Neural cell (in vitro differentiated cells): ENCODE data around the gene TTLL1. TPM values are rescaled to one million over a fixed set of nuclear protein-coding genes. Genes with fewer than 3 reads are reported as not detected.

Experiments
- H2AFZ ChIP-seq: fragments of 200-600, 300-800 bp; sonication (generic), shearing (Covaris generic); 2 replicates; pipeline ENCODE4 v1.6.0; 2014; ENCODE audit warnings: low read depth, mild to moderate bottlenecking, antibody characterized with exemption, low read length, moderate library complexity
- H3F3A ChIP-seq: fragments of 200-600 bp; shearing (Covaris generic); 2 replicates; pipeline ENCODE4 v1.6.1; 2016; ENCODE audit warnings: mild to moderate bottlenecking, moderate library complexity, mixed read lengths, antibody characterized with exemption, low read length; ENCODE audit not compliant: insufficient read depth, poor library complexity, severe bottlenecking
- H3K27ac ChIP-seq: fragments of 200-600, 300-800 bp; sonication (generic), shearing (Covaris generic); 2 replicates; pipeline ENCODE4 v1.5.1; 2014; ENCODE audit warnings: mild to moderate bottlenecking, low read length, moderate library complexity
- H3K27me3 ChIP-seq: fragments of 300-800, 200-600 bp; sonication (generic), shearing (Covaris generic); 2 replicates; pipeline ENCODE4 v1.6.0; 2014; ENCODE audit warnings: mild to moderate bottlenecking, low read depth, low read length, moderate library complexity; ENCODE audit not compliant: insufficient read depth
- H3K36me3 ChIP-seq: fragments of 300-800, 200-600 bp; sonication (generic), shearing (Covaris generic); 2 replicates; pipeline ENCODE4 v1.5.1; 2014; ENCODE audit warnings: mild to moderate bottlenecking, antibody characterized with exemption, low read length, moderate library complexity; ENCODE audit not compliant: insufficient read depth
- H3K4me2 ChIP-seq: fragments of 300-800, 200-600 bp; sonication (generic), shearing (Covaris generic); 2 replicates; pipeline ENCODE4 v1.6.0; 2014; ENCODE audit warnings: mild to moderate bottlenecking, low read length
- H3K4me3 ChIP-seq: fragments of 300-800, 200-600 bp; sonication (generic), shearing (Covaris generic); 2 replicates; pipeline ENCODE4 v1.5.1; 2014; ENCODE audit warnings: mild to moderate bottlenecking, low read length, moderate library complexity
- H3K79me2 ChIP-seq: fragments of 200-600 bp; shearing (Covaris generic); replicated peaks from 2 replicates; pipeline ENCODE4 v1.6.0; 2014; ENCODE audit warnings: mild to moderate bottlenecking, low read length, moderate library complexity; ENCODE audit not compliant: insufficient read depth
- H3K9ac ChIP-seq: fragments of 300-800, 200-600 bp; sonication (generic), shearing (Covaris generic); 2 replicates; pipeline ENCODE4 v1.6.1; 2016; ENCODE audit warnings: mild to moderate bottlenecking, low read length, mixed read lengths
- H3K9me2 ChIP-seq: fragments of 200-600 bp; shearing (Covaris generic); 2 replicates; pipeline ENCODE4 v1.6.1; 2016; ENCODE audit warnings: mild to moderate bottlenecking, low read length, mixed read lengths; ENCODE audit not compliant: insufficient read depth
- H3K9me3 ChIP-seq: fragments of 200-600, 300-800 bp; sonication (generic), shearing (Covaris generic); 2 replicates; pipeline ENCODE4 v1.6.1; 2016; ENCODE audit warnings: mild to moderate bottlenecking, mixed run types, low read length, moderate library complexity, mixed read lengths
- H4K20me1 ChIP-seq: fragments of 200-600 bp; shearing (Covaris generic); 2 replicates; pipeline ENCODE4 v1.6.1; 2016; ENCODE audit warnings: mild to moderate bottlenecking, mixed run types; ENCODE audit not compliant: insufficient read depth
- EP300 ChIP-seq: fragments of 450-650 bp; conservative IDR thresholded peaks from 2 replicates; pipeline ENCODE4 v1.6.1; 2014; ENCODE audit warnings: antibody characterized with exemption, mild to moderate bottlenecking, moderate library complexity; ENCODE audit not compliant: poor library complexity, severe bottlenecking
- EZH2 ChIP-seq: fragments of 200-600, 300-800 bp; shearing (Covaris generic), sonication (generic); IDR thresholded peaks from 2 replicates; pipeline ENCODE4 v1.6.1; 2014; ENCODE audit warnings: antibody characterized with exemption, low read length, borderline replicate concordance, mild to moderate bottlenecking; ENCODE audit not compliant: insufficient read depth, poor library complexity, severe bottlenecking
- MXI1 ChIP-seq: fragments of 450-650 bp; conservative IDR thresholded peaks from 2 replicates; pipeline ENCODE4 v1.6.1; 2014; ENCODE audit warnings: antibody characterized with exemption, mild to moderate bottlenecking; ENCODE audit not compliant: poor library complexity, severe bottlenecking
- POLR2AphosphoS5 ChIP-seq: IDR thresholded peaks from 2 replicates; pipeline ENCODE4 v1.6.1; 2012
- RAD21 ChIP-seq: fragments of 450-650 bp; conservative IDR thresholded peaks from 2 replicates; pipeline ENCODE4 v1.6.1; 2014; ENCODE audit warnings: antibody characterized with exemption, mild to moderate bottlenecking, moderate library complexity
- SMC3 ChIP-seq: fragments of 450-650 bp; conservative IDR thresholded peaks from 2 replicates; pipeline ENCODE4 v1.6.1; 2014; ENCODE audit warnings: antibody characterized with exemption, mild to moderate bottlenecking, moderate library complexity; ENCODE audit not compliant: poor library complexity
- TAF1 ChIP-seq: IDR thresholded peaks from 2 replicates; pipeline ENCODE4 v1.6.1; 2012; ENCODE audit warnings: low read depth
- polyA plus RNA-seq: library from polyadenylated mRNA; depleted of rRNA; stranded (reverse); fragments of >200 nt; gene quantifications from 2 replicates; pipeline ENCODE4 v1.2.3, GENCODE V29; 2014
- TF ChIP-seq, protein P1 (sequence below): fragments of 450-650 bp; IDR thresholded peaks from 2 replicates; pipeline ENCODE4 v1.5.1; 2014; ENCODE audit warnings: antibody characterized with exemption, mild to moderate bottlenecking, moderate library complexity; ENCODE audit not compliant: poor library complexity, severe bottlenecking
- TF ChIP-seq, protein P2 (sequence below): IDR thresholded peaks from 2 replicates; pipeline ENCODE4 v1.6.1; 2012; ENCODE audit warnings: borderline replicate concordance

Gene TTLL1
- polyA plus RNA-seq, 1 donor from 2014 or later: 36.3 TPM

DNA sequence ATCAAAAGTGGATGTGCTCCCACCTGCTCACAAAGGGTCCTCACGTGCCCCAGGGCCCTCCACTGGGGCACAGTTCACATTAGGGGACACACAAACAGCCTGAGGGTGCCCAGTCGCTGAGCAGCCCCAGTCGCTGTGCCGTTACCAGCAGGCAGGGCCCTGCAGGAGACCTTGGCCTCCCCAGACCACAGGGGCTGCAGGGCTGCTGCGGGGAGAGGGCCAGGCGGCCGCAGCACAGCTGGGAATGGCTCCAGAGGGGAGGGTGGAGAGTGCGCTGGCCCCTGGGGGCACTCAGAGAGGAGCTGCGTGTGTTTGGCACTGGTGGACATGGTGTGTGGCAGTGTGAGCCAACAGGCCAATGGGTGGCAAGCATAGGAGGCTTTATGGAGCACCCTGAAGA, 53.9 kb downstream of the TTLL1 start:
- Histone ChIP-seq H3K27ac (no peak overlapping the region), H3K4me2 (no peak overlapping the region), H3K36me3 (no peaks in the 10 kb centered on the region), H3K9ac (no peak overlapping the region), H3K27me3 (no peaks in the 10 kb centered on the region), H3K9me3 (no peaks in the 10 kb centered on the region), H3K4me3 (no peak overlapping the region), H3K9me2 (no peaks in the 10 kb centered on the region), H4K20me1 (no peaks in the 10 kb centered on the region), H3F3A (no peaks in the 10 kb centered on the region), H3K79me2 (no peaks in the 10 kb centered on the region), H2AFZ (no peak overlapping the region)
- TF ChIP-seq TAF1 (no peak), MXI1 (no peak), EZH2 (no peak), POLR2AphosphoS5 (no peak), RAD21 (no peak), EP300 (no peak)
- TF ChIP-seq, protein P1, sequence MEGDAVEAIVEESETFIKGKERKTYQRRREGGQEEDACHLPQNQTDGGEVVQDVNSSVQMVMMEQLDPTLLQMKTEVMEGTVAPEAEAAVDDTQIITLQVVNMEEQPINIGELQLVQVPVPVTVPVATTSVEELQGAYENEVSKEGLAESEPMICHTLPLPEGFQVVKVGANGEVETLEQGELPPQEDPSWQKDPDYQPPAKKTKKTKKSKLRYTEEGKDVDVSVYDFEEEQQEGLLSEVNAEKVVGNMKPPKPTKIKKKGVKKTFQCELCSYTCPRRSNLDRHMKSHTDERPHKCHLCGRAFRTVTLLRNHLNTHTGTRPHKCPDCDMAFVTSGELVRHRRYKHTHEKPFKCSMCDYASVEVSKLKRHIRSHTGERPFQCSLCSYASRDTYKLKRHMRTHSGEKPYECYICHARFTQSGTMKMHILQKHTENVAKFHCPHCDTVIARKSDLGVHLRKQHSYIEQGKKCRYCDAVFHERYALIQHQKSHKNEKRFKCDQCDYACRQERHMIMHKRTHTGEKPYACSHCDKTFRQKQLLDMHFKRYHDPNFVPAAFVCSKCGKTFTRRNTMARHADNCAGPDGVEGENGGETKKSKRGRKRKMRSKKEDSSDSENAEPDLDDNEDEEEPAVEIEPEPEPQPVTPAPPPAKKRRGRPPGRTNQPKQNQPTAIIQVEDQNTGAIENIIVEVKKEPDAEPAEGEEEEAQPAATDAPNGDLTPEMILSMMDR: no peak
- TF ChIP-seq, protein P2, sequence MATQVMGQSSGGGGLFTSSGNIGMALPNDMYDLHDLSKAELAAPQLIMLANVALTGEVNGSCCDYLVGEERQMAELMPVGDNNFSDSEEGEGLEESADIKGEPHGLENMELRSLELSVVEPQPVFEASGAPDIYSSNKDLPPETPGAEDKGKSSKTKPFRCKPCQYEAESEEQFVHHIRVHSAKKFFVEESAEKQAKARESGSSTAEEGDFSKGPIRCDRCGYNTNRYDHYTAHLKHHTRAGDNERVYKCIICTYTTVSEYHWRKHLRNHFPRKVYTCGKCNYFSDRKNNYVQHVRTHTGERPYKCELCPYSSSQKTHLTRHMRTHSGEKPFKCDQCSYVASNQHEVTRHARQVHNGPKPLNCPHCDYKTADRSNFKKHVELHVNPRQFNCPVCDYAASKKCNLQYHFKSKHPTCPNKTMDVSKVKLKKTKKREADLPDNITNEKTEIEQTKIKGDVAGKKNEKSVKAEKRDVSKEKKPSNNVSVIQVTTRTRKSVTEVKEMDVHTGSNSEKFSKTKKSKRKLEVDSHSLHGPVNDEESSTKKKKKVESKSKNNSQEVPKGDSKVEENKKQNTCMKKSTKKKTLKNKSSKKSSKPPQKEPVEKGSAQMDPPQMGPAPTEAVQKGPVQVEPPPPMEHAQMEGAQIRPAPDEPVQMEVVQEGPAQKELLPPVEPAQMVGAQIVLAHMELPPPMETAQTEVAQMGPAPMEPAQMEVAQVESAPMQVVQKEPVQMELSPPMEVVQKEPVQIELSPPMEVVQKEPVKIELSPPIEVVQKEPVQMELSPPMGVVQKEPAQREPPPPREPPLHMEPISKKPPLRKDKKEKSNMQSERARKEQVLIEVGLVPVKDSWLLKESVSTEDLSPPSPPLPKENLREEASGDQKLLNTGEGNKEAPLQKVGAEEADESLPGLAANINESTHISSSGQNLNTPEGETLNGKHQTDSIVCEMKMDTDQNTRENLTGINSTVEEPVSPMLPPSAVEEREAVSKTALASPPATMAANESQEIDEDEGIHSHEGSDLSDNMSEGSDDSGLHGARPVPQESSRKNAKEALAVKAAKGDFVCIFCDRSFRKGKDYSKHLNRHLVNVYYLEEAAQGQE: no peak

DNA sequence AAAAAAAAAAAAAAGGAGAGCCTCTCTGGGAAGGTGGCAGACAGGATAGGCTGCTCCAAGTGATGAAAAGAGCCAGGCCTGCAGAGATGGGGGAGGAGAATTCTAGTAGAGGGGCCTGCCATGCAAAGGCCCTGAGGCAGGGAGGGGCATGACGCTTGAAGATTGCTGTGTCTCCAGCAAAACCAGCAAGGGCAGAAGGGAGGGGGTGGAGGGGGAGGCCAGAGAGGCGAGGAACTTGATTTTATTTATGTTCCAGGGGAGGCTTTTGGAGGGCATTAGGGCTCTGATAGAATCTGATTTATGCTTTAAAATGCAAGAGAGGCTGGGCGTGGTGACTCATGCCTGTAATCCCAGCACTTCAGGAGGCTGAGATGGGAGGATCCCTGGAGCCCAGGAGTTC, 57.6 kb downstream of the TTLL1 start:
- Histone ChIP-seq H3K4me3 (no peak overlapping the region), H4K20me1 (no peaks in the 10 kb centered on the region), H3K36me3 (no peaks in the 10 kb centered on the region), H3K79me2 (no peaks in the 10 kb centered on the region), H3K9ac (no peak overlapping the region), H3K27me3 (no peaks in the 10 kb centered on the region), H2AFZ (no peak overlapping the region), H3K4me2 (no peak overlapping the region), H3K9me2 (no peaks in the 10 kb centered on the region), H3K27ac (no peak overlapping the region), H3F3A (no peaks in the 10 kb centered on the region), H3K9me3 (no peaks in the 10 kb centered on the region)
- TF ChIP-seq MXI1: no peak
- no peak for TF ChIP-seq POLR2AphosphoS5
- no peak for TF ChIP-seq EP300
- no peak for TF ChIP-seq RAD21

DNA sequence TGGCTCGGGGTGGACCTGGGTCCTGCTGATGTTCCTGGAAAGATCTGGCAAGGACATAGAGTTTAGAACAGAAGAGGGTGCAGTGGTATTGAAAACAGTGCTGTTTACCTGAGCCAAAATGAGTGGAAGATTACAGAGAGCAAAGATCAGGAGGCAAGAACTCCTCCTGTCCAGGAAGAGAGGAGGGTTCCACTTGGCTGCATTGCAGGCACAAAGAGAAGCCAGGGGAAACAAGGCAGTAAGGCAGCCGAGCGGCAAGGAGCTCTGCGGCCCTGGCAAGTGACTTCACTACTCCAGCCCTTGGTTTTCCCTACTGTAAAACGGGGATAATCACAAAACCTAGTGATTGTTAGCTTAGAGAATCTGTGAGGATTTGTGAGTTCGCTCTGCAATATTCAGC, 70.6 kb downstream of the TTLL1 start:
- H3K9me2 ChIP-seq: no peaks in the 10 kb centered on the region
- no peak overlapping the region for H3K9ac ChIP-seq
- peaks cover 1% of the 10 kb centered on the region for H3K79me2 ChIP-seq
- no peak overlapping the region for H3K4me3 ChIP-seq
- H2AFZ ChIP-seq: no peak overlapping the region
- H3K27ac ChIP-seq: no peak overlapping the region
- H3K4me2 ChIP-seq: no peak overlapping the region
- H3F3A ChIP-seq: no peaks in the 10 kb centered on the region
- H3K36me3 ChIP-seq: no peaks in the 10 kb centered on the region
- no peaks in the 10 kb centered on the region for H4K20me1 ChIP-seq
- H3K27me3 ChIP-seq: no peaks in the 10 kb centered on the region
- H3K9me3 ChIP-seq: no peaks in the 10 kb centered on the region
- TF ChIP-seq RAD21 (no peak), SMC3 (no peak), TAF1 (no peak), POLR2AphosphoS5 (no peak), MXI1 (no peak), EP300 (no peak)
- TF ChIP-seq, protein P1: no peak
